ENCODE results near the gene CEP57L1. TPM values are rescaled to one million over a fixed set of nuclear protein-coding genes. Genes with fewer than 3 reads are reported as not detected.

Gene CEP57L1
- total RNA-seq: 10 to 100 TPM; 21.8 to 22.3 TPM

GRCh38 chr6:109095036-109095834, at the start of gene CEP57L1:
Gene CEP57L1 (plus strand): TSS chr6:109095507. CDS start chr6:109145222, 49,715 bp downstream.
- H3K36me3 Mint-ChIP-seq (ENCODE audit: insufficient read depth in 2 of 2): peaks cover 0 to 3% of the 10 kb centered on the region in 2 donors
- H3K27ac Mint-ChIP-seq: peak within 1 kb of the TSS; percentile 93
- ATAC-seq (replicated peaks in 1 of 2): peak; percentile 75 to 76
- H3K4me3 Mint-ChIP-seq: peak within 1 kb of the TSS; percentile 86 to 93
- H3K9me3 Mint-ChIP-seq: no peaks in the 10 kb centered on the region
- peaks cover 48% of the 10 kb centered on the region for H3K4me1 Mint-ChIP-seq (ENCODE audit: low read depth)
- no peaks in the 10 kb centered on the region for H3K27me3 Mint-ChIP-seq (ENCODE audit: low read depth)
- peak; percentile 94 to 95 for DNase-seq

GRCh38 chr6:109048176-109048575, 47.1 kb upstream of the CEP57L1 start:
- ATAC-seq (replicated peaks in 1 of 2): no peak
- H3K27ac Mint-ChIP-seq: no peak overlapping the region
- peaks cover 0 to 2% of the 10 kb centered on the region in 2 donors for H3K9me3 Mint-ChIP-seq
- no peaks in the 10 kb centered on the region for H3K36me3 Mint-ChIP-seq (ENCODE audit: insufficient read depth in 2 of 2)
- no peak for DNase-seq
- H3K27me3 Mint-ChIP-seq (ENCODE audit: low read depth): no peaks in the 10 kb centered on the region
- H3K4me1 Mint-ChIP-seq (ENCODE audit: low read depth): peaks cover 29% of the 10 kb centered on the region
- H3K4me3 Mint-ChIP-seq: no peak overlapping the region

GRCh38 chr6:109048670-109049415, 46.5 kb upstream of the CEP57L1 start:
- H3K4me1 Mint-ChIP-seq (ENCODE audit: low read depth): peaks cover 31% of the 10 kb centered on the region
- no peak for ATAC-seq (replicated peaks in 1 of 2)
- no peak for DNase-seq
- peaks cover 0 to 2% of the 10 kb centered on the region in 2 donors for H3K9me3 Mint-ChIP-seq
- H3K4me3 Mint-ChIP-seq: no peak overlapping the region
- no peak overlapping the region for H3K27ac Mint-ChIP-seq
- no peaks in the 10 kb centered on the region for H3K36me3 Mint-ChIP-seq (ENCODE audit: insufficient read depth in 2 of 2)
- H3K27me3 Mint-ChIP-seq (ENCODE audit: low read depth): no peaks in the 10 kb centered on the region

DNA sequence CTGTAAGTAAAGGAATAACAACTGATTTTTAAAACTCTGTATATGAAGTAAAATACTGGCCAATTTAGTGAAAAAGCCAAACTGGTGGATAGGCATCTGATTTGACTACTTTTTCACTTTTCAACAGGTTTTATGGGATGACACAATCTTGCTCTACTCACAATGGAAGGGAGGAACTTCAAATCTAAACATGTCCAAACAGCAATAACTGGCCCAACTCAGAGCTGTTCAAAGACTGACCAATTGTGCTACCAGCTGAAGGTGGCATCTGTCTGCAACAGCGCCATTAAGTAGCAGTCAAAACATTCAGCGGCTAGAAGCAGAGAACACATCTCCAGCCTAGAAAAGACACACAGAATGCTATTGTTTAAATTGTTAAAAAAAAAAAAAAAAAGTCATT, 45.3 kb upstream of the CEP57L1 start:
- no peak overlapping the region for H3K4me3 Mint-ChIP-seq
- ATAC-seq (replicated peaks in 1 of 2) (no peak), DNase-seq (no peak)
- H3K4me1 Mint-ChIP-seq (ENCODE audit: low read depth): peaks cover 31% of the 10 kb centered on the region
- peaks cover 0 to 2% of the 10 kb centered on the region in 2 donors for H3K9me3 Mint-ChIP-seq
- no peaks in the 10 kb centered on the region for H3K27me3 Mint-ChIP-seq (ENCODE audit: low read depth)
- H3K27ac Mint-ChIP-seq: no peak overlapping the region
- H3K36me3 Mint-ChIP-seq (ENCODE audit: insufficient read depth in 2 of 2): no peaks in the 10 kb centered on the region

GRCh38 chr6:109050447-109051102, 44.7 kb upstream of the CEP57L1 start:
- peaks cover 31% of the 10 kb centered on the region for H3K4me1 Mint-ChIP-seq (ENCODE audit: low read depth)
- DNase-seq (no peak), ATAC-seq (replicated peaks in 1 of 2) (no peak)
- no peak overlapping the region for H3K4me3 Mint-ChIP-seq
- no peak overlapping the region for H3K27ac Mint-ChIP-seq
- peaks cover 0 to 2% of the 10 kb centered on the region in 2 donors for H3K9me3 Mint-ChIP-seq
- H3K36me3 Mint-ChIP-seq (ENCODE audit: insufficient read depth in 2 of 2): no peaks in the 10 kb centered on the region
- H3K27me3 Mint-ChIP-seq (ENCODE audit: low read depth): no peaks in the 10 kb centered on the region

DNA sequence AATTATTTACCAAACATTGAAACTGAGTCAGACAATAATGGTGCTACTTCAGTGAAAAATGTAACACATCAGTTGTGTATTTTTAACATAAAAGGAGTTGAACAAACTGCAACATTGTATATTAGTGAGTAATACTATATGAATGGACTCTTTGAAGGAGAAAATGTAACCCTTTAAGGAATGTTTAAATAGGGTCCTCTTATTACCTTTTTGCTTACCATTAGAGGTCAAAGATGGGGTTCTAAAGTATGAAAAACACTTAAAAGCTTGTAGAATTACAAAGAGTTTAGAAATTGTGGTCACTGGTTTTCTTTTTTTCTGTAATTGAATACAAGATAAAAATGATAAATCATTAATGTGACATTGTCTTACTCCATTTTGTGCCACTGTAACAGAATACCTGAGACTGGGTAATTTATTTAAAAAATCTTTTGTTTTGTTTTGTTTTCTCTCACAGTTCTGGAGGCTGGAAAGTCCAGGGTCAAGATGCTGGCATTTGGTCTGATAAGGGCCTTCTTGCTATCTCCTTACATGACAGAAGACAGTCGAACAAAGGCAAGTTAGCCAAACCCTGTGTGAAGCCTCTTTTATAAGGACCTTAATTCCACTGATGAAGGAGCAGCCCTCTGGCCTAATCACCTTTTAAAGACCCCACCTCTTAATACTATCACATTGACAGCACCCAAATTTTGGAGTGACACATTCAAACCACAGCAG, 43.8 kb upstream of the CEP57L1 start:
- no peak overlapping the region for H3K4me3 Mint-ChIP-seq
- no peaks in the 10 kb centered on the region for H3K36me3 Mint-ChIP-seq (ENCODE audit: insufficient read depth in 2 of 2)
- no peaks in the 10 kb centered on the region for H3K27me3 Mint-ChIP-seq (ENCODE audit: low read depth)
- no peak overlapping the region for H3K27ac Mint-ChIP-seq
- H3K4me1 Mint-ChIP-seq (ENCODE audit: low read depth): peaks cover 33% of the 10 kb centered on the region
- H3K9me3 Mint-ChIP-seq: peaks cover 0 to 2% of the 10 kb centered on the region in 2 donors
- DNase-seq: no peak
- no peak for ATAC-seq (replicated peaks in 1 of 2)

GRCh38 chr6:109052018-109052651, 43.2 kb upstream of the CEP57L1 start:
- Mint-ChIP-seq H3K36me3 (ENCODE audit: insufficient read depth in 2 of 2) (no peaks in the 10 kb centered on the region), H3K27ac (no peak overlapping the region), H3K4me1 (ENCODE audit: low read depth) (peaks cover 39% of the 10 kb centered on the region), H3K9me3 (peaks cover 0 to 2% of the 10 kb centered on the region in 2 donors), H3K27me3 (ENCODE audit: low read depth) (no peaks in the 10 kb centered on the region), H3K4me3 (no peak overlapping the region)
- no peak for ATAC-seq (replicated peaks in 1 of 2)
- DNase-seq: no peak

- Mint-ChIP-seq H3K4me3 (no peak overlapping the region), H3K4me1 (ENCODE audit: low read depth) (peaks cover 39% of the 10 kb centered on the region), H3K9me3 (peaks cover 0 to 2% of the 10 kb centered on the region in 2 donors), H3K27me3 (ENCODE audit: low read depth) (no peaks in the 10 kb centered on the region), H3K27ac (peak overlapping the region; percentile 66), H3K36me3 (ENCODE audit: insufficient read depth in 2 of 2) (no peaks in the 10 kb centered on the region)
- ATAC-seq (replicated peaks in 1 of 2) (no peak), DNase-seq (no peak)
These were observed 42.5 kb upstream of the CEP57L1 start for GRCh38 chr6:109052852-109053251.

DNA sequence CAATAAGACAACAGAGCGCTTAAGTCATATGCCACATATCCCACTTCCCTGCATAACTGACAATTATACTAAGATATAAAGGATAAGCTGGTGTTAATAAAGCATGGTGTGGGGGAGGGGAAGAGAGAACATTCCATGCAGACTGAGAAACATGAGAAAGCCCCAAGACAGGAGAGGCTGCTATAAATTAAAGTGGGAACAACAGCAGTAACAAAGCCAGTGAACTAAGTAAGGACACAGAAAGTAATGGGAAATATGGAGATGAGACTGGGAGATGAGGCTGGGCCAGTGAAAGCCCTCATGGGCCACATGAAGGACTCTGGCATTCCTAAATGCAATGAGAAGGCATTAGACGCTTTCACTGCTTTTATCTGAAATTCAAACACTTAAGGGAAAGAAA, 42.0 kb upstream of the CEP57L1 start:
- Mint-ChIP-seq H3K9me3 (peaks cover 0 to 2% of the 10 kb centered on the region in 2 donors), H3K27ac (no peak overlapping the region), H3K4me1 (ENCODE audit: low read depth) (peaks cover 37% of the 10 kb centered on the region), H3K4me3 (no peak overlapping the region), H3K36me3 (ENCODE audit: insufficient read depth in 2 of 2) (no peaks in the 10 kb centered on the region), H3K27me3 (ENCODE audit: low read depth) (no peaks in the 10 kb centered on the region)
- DNase-seq (no peak), ATAC-seq (replicated peaks in 1 of 2) (no peak)

DNA sequence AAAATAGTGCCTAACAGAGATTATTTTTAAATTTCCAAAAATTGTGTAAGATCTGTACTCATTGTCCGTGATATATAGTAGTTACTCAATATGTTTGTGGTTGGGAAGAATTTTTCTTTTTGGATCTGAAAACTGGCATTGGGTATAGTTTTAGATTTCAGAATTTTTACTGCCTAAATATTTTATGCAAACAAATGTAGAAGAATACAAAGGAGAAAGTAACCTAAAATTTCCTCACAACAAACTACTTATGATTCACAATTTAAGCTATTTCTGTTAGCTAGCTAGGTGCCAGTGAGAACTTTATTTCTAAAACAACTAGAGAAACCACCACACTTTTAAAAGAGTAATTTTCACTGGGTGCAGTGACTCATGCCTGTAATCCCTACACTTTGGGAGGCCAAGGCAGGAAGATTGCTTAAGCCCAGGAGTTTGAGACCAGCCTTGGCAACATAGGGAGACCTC, 39.5 kb upstream of the CEP57L1 start:
- Mint-ChIP-seq H3K4me3 (no peak overlapping the region), H3K9me3 (no peaks in the 10 kb centered on the region), H3K27me3 (ENCODE audit: low read depth) (no peaks in the 10 kb centered on the region), H3K4me1 (ENCODE audit: low read depth) (peaks cover 47% of the 10 kb centered on the region), H3K36me3 (ENCODE audit: insufficient read depth in 2 of 2) (no peaks in the 10 kb centered on the region), H3K27ac (no peak overlapping the region)
- no peak for ATAC-seq (replicated peaks in 1 of 2)
- DNase-seq: no peak

GRCh38 chr6:109056661-109057060, 38.6 kb upstream of the CEP57L1 start:
- ATAC-seq (replicated peaks in 1 of 2) (no peak), DNase-seq (no peak)
- Mint-ChIP-seq H3K27ac (no peak overlapping the region), H3K36me3 (ENCODE audit: insufficient read depth in 2 of 2) (no peaks in the 10 kb centered on the region), H3K27me3 (ENCODE audit: low read depth) (no peaks in the 10 kb centered on the region), H3K4me3 (no peak overlapping the region), H3K4me1 (ENCODE audit: low read depth) (peaks cover 47% of the 10 kb centered on the region), H3K9me3 (no peaks in the 10 kb centered on the region)

DNA sequence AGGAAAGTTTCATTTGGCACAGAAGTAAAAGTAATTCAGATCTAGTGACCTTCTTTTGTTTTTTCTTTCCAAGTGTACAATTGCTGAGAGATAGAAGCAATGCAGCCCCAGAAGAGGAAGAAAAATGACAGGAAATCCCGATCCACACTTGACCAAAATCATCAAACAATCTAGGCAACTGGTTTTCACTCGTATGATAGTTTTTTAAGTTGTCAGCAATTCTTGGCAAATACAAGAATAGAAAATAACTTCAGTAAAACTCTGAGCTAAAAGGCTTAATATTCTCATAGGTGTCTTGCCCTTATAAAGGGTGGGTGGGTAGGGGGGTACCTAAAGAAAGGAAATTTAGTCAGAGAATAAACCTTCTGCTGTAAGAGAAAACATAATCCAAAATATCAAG, 36.7 kb upstream of the CEP57L1 start:
- DNase-seq: no peak
- Mint-ChIP-seq H3K36me3 (ENCODE audit: insufficient read depth in 2 of 2) (no peaks in the 10 kb centered on the region), H3K27ac (no peak overlapping the region), H3K4me1 (ENCODE audit: low read depth) (peaks cover 44% of the 10 kb centered on the region), H3K9me3 (no peaks in the 10 kb centered on the region), H3K27me3 (ENCODE audit: low read depth) (no peaks in the 10 kb centered on the region), H3K4me3 (peak overlapping the region; percentile 9 to 24)
- no peak for ATAC-seq (replicated peaks in 1 of 2)
